IMR-90 (cell line): ENCODE data around the gene ATG7. TPM values are rescaled to one million over a fixed set of nuclear protein-coding genes. Genes with fewer than 3 reads are reported as not detected.

ENCODE experiments used
- ATAC-seq: fragments of 200-7000 bp; cut with Tn5 transposase; 2 replicates; pipeline ENCODE4 v1.9.1; 2020; ENCODE audit warnings: low read depth, mild to moderate bottlenecking, moderate library complexity
- BruUV-seq: library from RNA; stranded (reverse); fragments of 400-500 nt; replicated peaks from 2 replicates; lab custom pipeline; 2021; lab: Mats Ljungman, UMichigan
- CTCF ChIA-PET: fragments of 300-600 bp; formaldehyde crosslinking; extraction: SDS; loops from one replicate; lab custom pipeline; 2021; ENCODE audit warnings: antibody characterized with exemption; lab: Yijun Ruan, JAX
- POLR2A ChIA-PET: fragments of 300-600 bp; sonication (Branson Sonifier 250); formaldehyde crosslinking; loops from one replicate; lab custom pipeline; 2022; ENCODE audit warnings: antibody characterized with exemption; ENCODE audit not compliant: unreplicated experiment; lab: Charles Lee
- DNase-seq: peaks from one replicate; pipeline ENCODE4 v3.0.0; 2013
- H2AFZ ChIP-seq: replicated peaks from 2 replicates; pipeline ENCODE3; 2013; ENCODE audit warnings: low read length, mild to moderate bottlenecking; ENCODE audit not compliant: poor library complexity
- H2AK5ac ChIP-seq: 2 replicates; pipeline ENCODE4 v1.6.1; 2013; ENCODE audit warnings: low read depth, low read length, inconsistent platforms
- H2AK9ac ChIP-seq: replicated peaks from 2 replicates; pipeline ENCODE3; 2013; ENCODE audit warnings: mild to moderate bottlenecking, low read depth, low read length, moderate library complexity; ENCODE audit not compliant: poor library complexity
- H2BK120ac ChIP-seq: 2 replicates; pipeline ENCODE4 v1.6.1; 2013; ENCODE audit warnings: low read depth, low read length, inconsistent platforms
- H2BK15ac ChIP-seq: 3 replicates; pipeline ENCODE4 v1.6.1; 2013; ENCODE audit warnings: low read depth, low read length, inconsistent platforms
- H2BK20ac ChIP-seq: 2 replicates; pipeline ENCODE4 v1.6.1; 2013; ENCODE audit warnings: low read depth, mild to moderate bottlenecking, inconsistent platforms, low read length, moderate library complexity
- H2BK5ac ChIP-seq: 2 replicates; pipeline ENCODE4 v1.6.1; 2013; ENCODE audit warnings: mild to moderate bottlenecking, low read depth, low read length, inconsistent platforms; ENCODE audit not compliant: poor library complexity, severe bottlenecking
- H3K14ac ChIP-seq: replicated peaks from 2 replicates; pipeline ENCODE4 v1.6.1; 2013; ENCODE audit warnings: low read depth, low read length, inconsistent platforms
- H3K18ac ChIP-seq: 2 replicates; pipeline ENCODE4 v1.6.1; 2013; ENCODE audit warnings: low read depth, low read length, control low read depth
- H3K23ac ChIP-seq: 2 replicates; pipeline ENCODE4 v1.6.1; 2013; ENCODE audit warnings: low read depth, low read length, inconsistent platforms
- H3K27ac ChIP-seq: 2 replicates; pipeline ENCODE4 v1.5.1; 2013; ENCODE audit warnings: mild to moderate bottlenecking, control low read depth, low read length; ENCODE audit not compliant: insufficient read depth
- H3K27me3 ChIP-seq: 2 replicates; pipeline ENCODE4 v1.6.1; 2013; ENCODE audit warnings: low read length; ENCODE audit not compliant: control insufficient read depth, insufficient read depth
- H3K36me3 ChIP-seq: 2 replicates; pipeline ENCODE4 v1.6.1; 2013; ENCODE audit warnings: low read length, mixed read lengths; ENCODE audit not compliant: control insufficient read depth, insufficient read depth
- H3K4ac ChIP-seq: 2 replicates; pipeline ENCODE4 v1.6.1; 2013; ENCODE audit warnings: low read depth, low read length, inconsistent platforms
- H3K4me1 ChIP-seq: 2 replicates; pipeline ENCODE4 v1.6.1; 2013; ENCODE audit warnings: low read length, mixed read lengths; ENCODE audit not compliant: control insufficient read depth, insufficient read depth
- H3K4me2 ChIP-seq: 2 replicates; pipeline ENCODE4 v1.6.1; 2013; ENCODE audit warnings: low read depth, mild to moderate bottlenecking, control low read depth, low read length, moderate library complexity
- H3K4me3 ChIP-seq: 2 replicates; pipeline ENCODE4 v1.5.1; 2013; ENCODE audit warnings: low read depth, mild to moderate bottlenecking, control low read depth, low read length, moderate library complexity; ENCODE audit not compliant: insufficient read depth
- H3K56ac ChIP-seq: 2 replicates; pipeline ENCODE4 v1.6.1; 2013; ENCODE audit warnings: low read length, inconsistent platforms; ENCODE audit not compliant: insufficient read depth; ENCODE audit errors: extremely low read depth
- H3K79me1 ChIP-seq, 2 experiments: 2 replicates each; pipeline ENCODE4 v1.6.1; 2013; ENCODE audit warnings: low read length in 2 of 2, inconsistent platforms in 1 of 2, low read depth in 1 of 2
- H3K9ac ChIP-seq: 2 replicates; pipeline ENCODE4 v1.6.1; 2013; ENCODE audit warnings: low read depth, low read length, control low read depth
- H3K9me1 ChIP-seq: 2 replicates; pipeline ENCODE4 v1.6.1; 2013; ENCODE audit warnings: low read length, inconsistent platforms; ENCODE audit not compliant: insufficient read depth
- H3K9me3 ChIP-seq: 2 replicates; pipeline ENCODE4 v1.6.1; 2013; ENCODE audit warnings: low read length; ENCODE audit not compliant: control insufficient read depth, insufficient read depth
- H4K20me1 ChIP-seq: 2 replicates; pipeline ENCODE4 v1.6.1; 2013; ENCODE audit warnings: low read length, inconsistent platforms; ENCODE audit not compliant: insufficient read depth
- H4K5ac ChIP-seq: 2 replicates; pipeline ENCODE4 v1.6.1; 2013; ENCODE audit warnings: mild to moderate bottlenecking, low read depth, low read length, control low read depth
- H4K8ac ChIP-seq, 2 experiments: 2 replicates each; pipeline ENCODE4 v1.6.1; 2013; ENCODE audit warnings: low read depth in 2 of 2, low read length in 2 of 2, control low read depth in 1 of 2, inconsistent platforms in 1 of 2
- H4K91ac ChIP-seq: 2 replicates; pipeline ENCODE4 v1.6.1; 2013; ENCODE audit warnings: low read depth, low read length, inconsistent platforms; ENCODE audit not compliant: insufficient read depth
- BHLHE40 ChIP-seq: fragments of 150-350 bp; IDR thresholded peaks from 2 replicates; pipeline ENCODE4 v1.6.1; 2016; ENCODE audit warnings: mild to moderate bottlenecking, low read depth, low read length
- ELK1 ChIP-seq: fragments of 150-350 bp; IDR thresholded peaks from 2 replicates; pipeline ENCODE4 v1.6.1; 2016; ENCODE audit warnings: low read depth, mild to moderate bottlenecking, low read length, moderate library complexity, borderline replicate concordance
- FOS ChIP-seq: fragments of 150-350 bp; IDR thresholded peaks from 2 replicates; pipeline ENCODE4 v1.6.1; 2016; ENCODE audit warnings: low read depth, low read length
- MAFK ChIP-seq: IDR thresholded peaks from 2 replicates; pipeline ENCODE4 v1.6.1; 2012; ENCODE audit warnings: low read depth, low read length, improper control_type of control experiment
- MAZ ChIP-seq: IDR thresholded peaks from 2 replicates; pipeline ENCODE4 v1.6.1; 2012; ENCODE audit warnings: low read depth, mild to moderate bottlenecking, low read length, improper control_type of control experiment, moderate library complexity, borderline replicate concordance
- MXI1 ChIP-seq: IDR thresholded peaks from 2 replicates; pipeline ENCODE4 v1.6.1; 2012; ENCODE audit warnings: low read depth, mild to moderate bottlenecking, low read length, moderate library complexity, borderline replicate concordance
- NFE2L2 ChIP-seq: fragments of 150-350 bp; IDR thresholded peaks from 2 replicates; pipeline ENCODE4 v1.6.1; 2016; ENCODE audit warnings: low read depth, mild to moderate bottlenecking, low read length
- POLR2A ChIP-seq: IDR thresholded peaks from 2 replicates; pipeline ENCODE4 v1.6.1; 2012; ENCODE audit warnings: mild to moderate bottlenecking, low read depth, low read length
- RCOR1 ChIP-seq: IDR thresholded peaks from 2 replicates; pipeline ENCODE4 v1.6.1; 2012; ENCODE audit warnings: mild to moderate bottlenecking, low read length, improper control_type of control experiment; ENCODE audit not compliant: insufficient replicate concordance
- RFX5 ChIP-seq: IDR thresholded peaks from 2 replicates; pipeline ENCODE4 v1.8.0; 2012; ENCODE audit warnings: low read depth, mild to moderate bottlenecking, low read length, moderate library complexity
- SMC3 ChIP-seq: fragments of 150-350 bp; IDR thresholded peaks from 2 replicates; pipeline ENCODE4 v1.6.1; 2016; ENCODE audit warnings: low read depth, mild to moderate bottlenecking, antibody characterized with exemption, low read length, moderate library complexity
- USF2 ChIP-seq: fragments of 150-350 bp; IDR thresholded peaks from 2 replicates; pipeline ENCODE4 v1.6.1; 2017; ENCODE audit warnings: mild to moderate bottlenecking, antibody characterized with exemption, low read length, low read depth
- WGBS, 2 experiments: methylation state at CpG; one replicate each; pipeline versions ENCODE4 v1.1.5 to v1.1.7; 2013; ENCODE audit warnings: missing lambda C conversion rate in 2 of 2; ENCODE audit not compliant: insufficient read length in 1 of 2; ENCODE audit errors: extremely low coverage in 2 of 2; 5-methylcytosine and 5-hydroxymethylcytosine counted together
- dilution Hi-C: fragments of 300-500 bp; cut with HindIII; formaldehyde crosslinking; loops from one replicate; pipeline ENCODE4 v1.14.3; 2018; ENCODE audit warnings: low sequenced_read_pairs; ENCODE audit not compliant: unreplicated experiment
- in situ Hi-C: fragments of 300-500 bp; cut with MboI; formaldehyde crosslinking; loops from 3 replicates; pipeline ENCODE4 v1.14.3; 2019; ENCODE audit warnings: low sequenced_read_pairs, inconsistent platforms, mixed read lengths
- intact Hi-C: fragments of 100-400 bp; cut with micrococcal nuclease; formaldehyde crosslinking; loops from 2 replicates; pipeline ENCODE4 v1.10.0; 2022
- polyA plus RNA-seq, 3 experiments: library from polyadenylated mRNA; depleted of rRNA; stranded (reverse); fragments of >200 nt; gene quantifications; 2 replicates each; pipeline ENCODE4 v1.2.3, GENCODE V29; 2012; ENCODE audit warnings: low replicate concordance in 1 of 3
- total RNA-seq: library from RNA; depleted of rRNA; stranded (reverse); fragments of >200 nt; gene quantifications from 2 replicates; pipeline ENCODE4 v1.2.3, GENCODE V29; 2012

Gene ATG7
- total and polyA plus RNA-seq, 2 of the 4 experiments (the other 2 are of a cell fraction) = 15.6 to 51.4 TPM

- no peak overlapping the region for H3K18ac ChIP-seq
- H3K14ac ChIP-seq = no peak overlapping the region
- WGBS, 2 experiments = 100% methylated on average over 2 of the region's 10 CpGs; no CpG with 5 or more reads in 1 of the 2 experiments
- peaks cover 53% of the 10 kb centered on the region for H4K20me1 ChIP-seq
- H4K91ac ChIP-seq = no peak overlapping the region
- H3K4ac ChIP-seq = no peak overlapping the region
- no peak overlapping the region for H3K4me2 ChIP-seq
- POLR2A ChIA-PET = no interaction called here
- ATAC-seq = no peak
- no TSS peak for BruUV-seq
- H4K8ac ChIP-seq = no peak overlapping the region
- H3K79me1 ChIP-seq = peaks cover 31 to 91% of the 10 kb centered on the region in 2 experiments
- H2BK15ac ChIP-seq = no peak overlapping the region
- CTCF ChIA-PET = no interaction called here
- intact Hi-C loops = no loop called here
- TF ChIP-seq RCOR1 = no peak
- no peak for TF ChIP-seq SMC3
- TF ChIP-seq MXI1 = no peak
- no peak for TF ChIP-seq ELK1
- no peak for TF ChIP-seq USF2
- no peak for TF ChIP-seq BHLHE40
- TF ChIP-seq MAFK = no peak
- TF ChIP-seq FOS = no peak
- no peak for TF ChIP-seq POLR2A
- TF ChIP-seq MAZ = no peak
- TF ChIP-seq RFX5 = no peak
- no peak for TF ChIP-seq NFE2L2
- no peak overlapping the region for H2AK5ac ChIP-seq
- H3K27ac ChIP-seq = no peak overlapping the region
- H2BK5ac ChIP-seq = no peak overlapping the region
- peaks cover 25% of the 10 kb centered on the region for H3K36me3 ChIP-seq
- H2BK20ac ChIP-seq = no peak overlapping the region
- in situ Hi-C loops = no loop called here
- DNase-seq = no peak
- H3K23ac ChIP-seq = no peak overlapping the region
- H3K9ac ChIP-seq = no peak overlapping the region
- no peak overlapping the region for H3K56ac ChIP-seq
- no peak overlapping the region for H2AFZ ChIP-seq
- dilution Hi-C loops = no loop called here
- H2BK120ac ChIP-seq = no peak overlapping the region
- H3K9me1 ChIP-seq = peaks cover 33% of the 10 kb centered on the region
- H3K27me3 ChIP-seq = no peaks in the 10 kb centered on the region
- H2AK9ac ChIP-seq = no peak overlapping the region
- H3K9me3 ChIP-seq = no peaks in the 10 kb centered on the region
- peaks cover 5% of the 10 kb centered on the region for H3K4me1 ChIP-seq
- no peak overlapping the region for H3K4me3 ChIP-seq
- H4K5ac ChIP-seq = no peak overlapping the region
Measured at GRCh38 chr3:11575677-11576076, 303.5 kb downstream of the ATG7 start.
